Motor neuron (in vitro differentiated cells): Measurements from ENCODE around the gene PTOV1. TPM values are rescaled to one million over a fixed set of nuclear protein-coding genes. Genes with fewer than 3 reads are reported as not detected.

Experiments used
- ATAC-seq, 8 experiments: fragments of 200-7000 bp; cut with Tn5 transposase; replicated peaks in 6 of 8; 2 replicates each; pipeline ENCODE4 v1.8.0; 2021; ENCODE audit warnings: mild to moderate bottlenecking in 8 of 8, moderate library complexity in 8 of 8
- H3K27ac ChIP-seq, 2 donors: fragments of 250-450 bp; sonication (Bioruptor Pico); 2 replicates each; pipeline ENCODE4 v1.9.0; 2021; ENCODE audit warnings: antibody characterized with exemption in 2 of 2, mild to moderate bottlenecking in 2 of 2, moderate library complexity in 1 of 2
- H3K4me1 ChIP-seq, 2 donors: fragments of 250-450 bp; sonication (Bioruptor Pico); replicated peaks in 1 of 2; 2 replicates each; pipeline ENCODE4 v1.6.1; 2021; ENCODE audit warnings: antibody characterized with exemption in 2 of 2, mild to moderate bottlenecking in 2 of 2, moderate library complexity in 1 of 2
- H3K4me3 ChIP-seq, 5 donors: fragments of 250-450 bp; sonication (Bioruptor Pico); 2 replicates each; pipeline ENCODE4 v1.9.0; 2021; ENCODE audit warnings: antibody characterized with exemption in 5 of 5, mild to moderate bottlenecking in 5 of 5, moderate library complexity in 4 of 5
- WGBS, 10 experiments: fragments of 450-650 bp; shearing (Covaris generic); methylation state at CpG; one replicate each; pipeline ENCODE4 v1.0.0; 2022; 5-methylcytosine and 5-hydroxymethylcytosine counted together
- in situ Hi-C, 9 experiments: fragments of 400-800 bp; cut with MboI; loops; one replicate each; pipeline ENCODE4 v1.15.0; 2021; ENCODE audit warnings: low sequenced_read_pairs in 9 of 9, low pct_unique_long_range_greater_than_20kb in 2 of 9; ENCODE audit not compliant: unreplicated experiment in 9 of 9
- total RNA-seq, 8 experiments: library from RNA; unstranded; fragments of 300-600 nt; gene quantifications; 2 replicates each; pipeline versions ENCODE4 v1.2.3 to v1.2.4, GENCODE V29; 2022

PTOV1 gene
- total RNA-seq, 8 experiments from 2014 or later = 60.1 to 215 (median 135) TPM

DNA sequence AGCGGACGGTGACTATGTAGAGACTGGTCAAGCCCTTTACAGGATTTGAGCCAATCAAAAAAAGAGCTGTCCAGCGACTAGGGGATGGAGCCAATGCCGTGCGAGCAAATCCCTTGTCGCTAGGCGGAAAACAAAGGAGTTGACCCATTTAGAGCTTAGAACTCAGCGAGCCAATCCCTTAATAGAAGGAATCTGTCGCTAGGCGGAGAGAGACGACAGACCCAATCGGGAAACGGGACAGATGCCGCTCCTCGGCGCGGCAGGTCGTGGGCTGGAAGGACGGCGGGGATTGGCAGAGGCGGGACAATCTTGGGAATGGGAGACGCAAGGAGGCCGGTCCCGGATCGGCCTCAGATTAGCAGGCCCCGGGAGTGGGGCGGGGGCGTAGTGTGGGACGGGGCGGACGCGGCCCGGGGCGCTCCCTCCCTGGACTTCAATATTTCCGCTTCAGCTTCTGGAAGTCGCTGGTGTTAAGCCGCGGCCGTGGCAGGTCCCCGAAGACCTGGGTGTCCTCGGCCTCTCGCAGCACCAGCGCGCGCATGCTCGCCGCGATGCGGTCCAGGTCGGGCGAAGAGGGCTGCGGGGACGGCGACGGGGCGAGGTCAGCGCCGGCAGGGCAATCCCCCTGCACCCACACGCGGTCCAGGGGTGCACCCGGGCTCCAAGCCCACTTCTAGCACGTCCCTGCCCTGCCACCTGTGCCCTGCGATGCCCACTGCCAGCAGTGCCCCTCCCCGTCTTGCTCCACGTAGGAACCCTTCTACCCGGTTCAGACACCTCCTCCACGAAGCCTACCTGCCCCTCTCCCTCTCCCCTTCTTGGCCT is 18.7 kb downstream of the PTOV1 start:
- peak overlapping the region; percentile 87 to 90 for H3K27ac ChIP-seq
- WGBS, 10 experiments = 0 to 5% (median 0%) methylated on average over 3 to 16 of the region's 67 CpGs; no CpG with 5 or more reads in 1 of the 10 experiments
- in situ Hi-C loops = no loop called here
- peak; percentile 65 to 85 (median 82) for ATAC-seq
- H3K4me1 ChIP-seq = peaks cover 15 to 18% of the 10 kb centered on the region in 2 donors
- H3K4me3 ChIP-seq = peak overlapping the region; percentile 34 to 54 (median 47)

DNA sequence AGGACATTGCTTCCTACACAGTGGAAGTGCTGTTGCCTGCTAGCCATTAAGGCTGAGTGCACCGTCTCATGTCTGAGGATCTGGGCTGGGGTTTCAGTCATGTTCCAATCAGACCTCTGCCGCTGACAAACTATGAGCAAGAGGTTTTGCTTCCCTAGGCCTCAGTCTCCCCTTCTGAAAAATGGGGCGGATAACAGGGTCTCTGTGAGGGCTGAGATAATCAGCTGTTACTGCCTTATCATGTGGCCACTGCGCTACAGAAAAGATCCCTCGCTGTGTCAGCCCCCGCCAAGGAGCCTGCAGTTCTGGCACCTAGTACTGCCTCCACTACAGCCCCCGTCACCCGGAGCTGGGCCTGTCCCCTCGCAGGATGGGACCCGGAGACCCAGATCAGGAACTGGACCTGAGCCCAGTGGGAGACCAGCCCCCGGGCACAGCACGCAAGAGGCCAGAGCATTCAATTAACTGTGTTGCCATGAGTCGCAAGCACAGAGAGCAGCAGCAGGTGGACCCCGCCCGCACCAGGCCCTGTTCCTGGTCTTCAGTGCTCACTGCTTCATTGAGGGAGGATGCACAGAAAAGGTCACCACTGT is 19.4 kb downstream of the PTOV1 start:
- Histone ChIP-seq H3K27ac (peak overlapping the region; percentile 87 to 90), H3K4me1 (peaks cover 17 to 18% of the 10 kb centered on the region in 2 donors), H3K4me3 (peak overlapping the region; percentile 34 to 54 (median 47))
- ATAC-seq = no peak
- 50 to 90% (median 67%) methylated on average over 1 to 9 of the region's 15 CpGs; no CpG with 5 or more reads in 2 of the 10 experiments for WGBS, 10 experiments
- in situ Hi-C loops = no loop called here

DNA sequence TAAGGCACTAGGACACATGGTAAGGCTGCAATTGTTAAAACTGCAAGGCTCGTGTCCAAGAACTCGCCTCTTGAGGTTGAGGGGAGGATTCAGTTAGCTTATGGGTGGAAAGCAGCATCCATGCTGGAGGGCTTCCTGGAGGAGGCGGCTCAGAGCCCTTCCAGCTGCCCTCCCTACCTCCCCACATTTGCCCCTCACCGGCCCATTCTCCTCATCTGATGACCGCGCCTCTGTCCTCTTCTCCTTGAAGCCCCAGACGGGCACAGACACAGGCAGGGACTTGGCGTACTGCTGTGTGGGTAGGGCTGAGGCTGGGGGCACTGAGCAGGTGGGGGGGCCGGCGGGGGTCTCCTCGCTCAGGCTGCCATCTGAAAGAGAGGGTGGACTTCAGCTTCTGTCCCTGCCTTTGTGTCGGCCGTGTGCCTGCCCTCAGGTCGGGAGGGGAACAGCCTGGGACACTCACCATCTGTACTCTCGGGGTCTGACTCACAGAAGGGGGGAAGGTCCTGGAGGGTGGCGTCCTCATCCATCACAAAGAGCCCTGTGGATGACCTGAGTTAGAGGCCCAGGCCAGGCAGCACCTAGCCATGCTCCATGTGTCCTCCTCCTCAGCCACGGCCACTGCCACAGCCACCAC is 20.5 kb downstream of the PTOV1 start:
- ATAC-seq = no peak
- H3K4me1 ChIP-seq = peaks cover 9 to 12% of the 10 kb centered on the region in 2 donors
- H3K4me3 ChIP-seq = no peak overlapping the region
- H3K27ac ChIP-seq = no peak overlapping the region
- 65 to 100% (median 85%) methylated on average over 2 to 5 of the region's 17 CpGs; no CpG with 5 or more reads in 7 of the 10 experiments for WGBS, 10 experiments
- in situ Hi-C loops = no loop called here

DNA sequence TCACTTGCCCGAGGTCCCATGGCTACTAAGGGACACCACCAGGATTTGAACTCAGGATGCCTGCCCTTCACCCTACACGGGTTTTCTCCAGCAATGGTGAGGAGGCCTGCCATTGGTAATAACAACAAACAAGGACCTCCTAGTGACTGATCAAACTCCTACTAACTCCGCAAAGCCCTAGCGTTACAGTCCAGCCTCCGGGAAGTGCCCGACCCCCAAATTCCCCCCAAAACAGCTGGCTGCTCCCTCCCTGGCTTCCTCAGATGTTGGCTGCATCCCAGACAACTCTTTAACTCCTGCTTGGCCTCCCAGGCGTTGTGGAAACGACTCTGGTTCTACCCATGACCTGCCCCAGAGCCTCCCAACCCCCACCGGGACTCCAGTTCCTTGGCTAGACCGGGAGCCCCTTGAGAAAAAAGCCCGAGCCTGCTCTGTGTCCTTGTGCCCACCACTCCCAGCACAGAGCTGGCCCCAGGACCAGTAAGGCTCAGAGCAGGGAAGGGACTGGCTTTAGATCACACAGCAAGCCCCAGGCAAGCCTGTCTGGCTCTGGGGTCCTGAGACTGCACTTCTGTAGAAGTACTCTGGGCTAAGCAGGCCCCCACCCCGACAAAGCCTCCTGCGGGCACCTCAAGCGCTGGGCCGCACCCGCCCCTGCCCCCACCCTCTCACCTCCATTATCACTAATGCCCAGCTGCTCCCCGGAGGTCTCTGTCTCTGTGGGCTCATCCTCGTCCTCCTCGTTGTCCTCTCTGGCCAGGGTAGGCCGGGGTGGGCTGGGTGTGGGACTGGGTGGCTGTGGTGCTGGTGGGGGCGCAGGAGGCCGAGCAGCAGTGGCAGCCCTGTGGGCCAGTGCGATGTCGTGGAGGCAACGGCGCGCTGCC is 21.5 kb downstream of the PTOV1 start:
- Histone ChIP-seq H3K4me3 (no peak overlapping the region), H3K27ac (no peak overlapping the region), H3K4me1 (peaks cover 9 to 12% of the 10 kb centered on the region in 2 donors)
- 40 to 81% (median 59%) methylated on average over 1 to 8 of the region's 27 CpGs; no CpG with 5 or more reads in 4 of the 10 experiments for WGBS, 10 experiments
- no peak for ATAC-seq
- in situ Hi-C loops = no loop called here

DNA sequence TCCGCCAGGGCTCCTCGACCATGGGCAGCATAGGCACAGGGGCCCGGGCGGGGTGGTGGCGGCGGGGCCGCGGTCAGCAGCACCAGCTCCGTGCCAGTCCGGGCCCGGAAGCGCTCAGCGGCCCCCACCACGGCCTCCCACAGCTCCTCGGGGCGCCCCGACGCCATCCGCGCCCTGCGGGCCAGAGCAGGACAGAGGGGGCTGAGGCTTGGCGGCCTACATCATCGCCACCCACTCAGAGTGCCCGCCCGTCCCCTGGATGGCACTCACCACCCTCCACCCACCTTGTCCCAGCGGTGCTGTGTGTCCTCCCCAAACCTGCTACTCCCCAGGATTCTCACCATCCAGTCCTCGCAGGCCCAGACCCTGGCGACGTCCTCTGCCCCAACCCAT is 22.2 kb downstream of the PTOV1 start:
- no peak overlapping the region for H3K4me3 ChIP-seq
- ATAC-seq = no peak
- peaks cover 9 to 12% of the 10 kb centered on the region in 2 donors for H3K4me1 ChIP-seq
- 100% methylated on average over 2 of the region's 29 CpGs; no CpG with 5 or more reads in 9 of the 10 experiments for WGBS, 10 experiments
- in situ Hi-C loops = no loop called here
- no peak overlapping the region for H3K27ac ChIP-seq

DNA sequence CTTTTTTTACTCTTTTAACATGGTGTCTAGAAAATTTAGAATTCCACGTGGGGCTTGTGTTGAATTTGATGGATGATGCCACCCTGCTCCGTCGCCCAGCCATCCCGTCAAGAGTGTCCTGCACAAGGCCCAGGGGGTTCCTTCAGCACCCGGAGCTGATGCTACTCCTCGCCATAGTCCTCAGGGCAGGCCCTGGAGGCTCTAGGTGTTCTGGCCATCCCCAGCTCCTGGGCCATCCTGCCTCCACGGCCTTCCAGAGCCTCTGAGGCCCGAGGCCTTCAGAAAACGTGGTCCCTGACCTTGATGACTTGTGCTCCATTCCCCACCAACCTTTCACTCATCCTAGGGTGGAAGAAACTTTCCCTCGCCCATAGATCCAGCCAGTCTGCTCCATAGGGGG is 22.9 kb downstream of the PTOV1 start:
- no peak overlapping the region for H3K27ac ChIP-seq
- peaks cover 10 to 14% of the 10 kb centered on the region in 2 donors for H3K4me1 ChIP-seq
- no peak overlapping the region for H3K4me3 ChIP-seq
- in situ Hi-C loops = no loop called here
- no peak for ATAC-seq
- WGBS, 10 experiments = 87 to 100% (median 95%) methylated on average over 1 to 9 of the region's 10 CpGs; no CpG with 5 or more reads in 2 of the 10 experiments

DNA sequence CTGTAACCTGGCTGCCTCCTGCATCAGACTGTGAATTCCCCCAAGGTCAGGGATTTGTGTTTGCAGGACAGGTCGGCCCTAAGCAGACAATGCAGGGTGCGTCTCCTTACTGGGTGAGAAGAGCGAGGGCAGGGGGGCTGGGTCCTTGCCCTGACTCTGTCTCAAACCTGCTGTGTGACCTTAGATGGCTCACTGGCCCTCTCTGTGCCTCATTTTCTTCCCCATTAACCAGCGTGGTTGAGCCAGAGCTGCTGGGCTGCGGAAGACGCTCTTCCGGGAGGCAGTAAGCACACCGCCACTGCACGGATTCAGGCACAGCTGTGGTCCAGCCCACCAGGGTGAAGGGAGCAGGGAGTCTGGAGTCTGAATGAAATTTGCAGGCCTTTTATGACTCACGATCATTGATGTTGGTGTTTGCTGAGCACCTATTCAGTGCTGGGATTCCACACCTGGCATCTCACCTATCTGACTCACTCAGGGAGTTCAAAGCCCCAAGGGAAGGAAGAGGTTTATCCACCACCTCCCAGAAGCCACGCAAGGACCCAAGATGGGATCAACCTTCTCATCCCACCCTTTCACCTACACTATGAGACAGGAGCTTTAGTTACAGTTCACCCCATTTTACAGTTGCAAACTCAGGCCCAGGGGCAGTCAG is 23.7 kb downstream of the PTOV1 start:
- no peak for ATAC-seq
- Histone ChIP-seq H3K4me1 (peaks cover 8 to 14% of the 10 kb centered on the region in 2 donors), H3K27ac (no peak overlapping the region), H3K4me3 (no peak overlapping the region)
- in situ Hi-C loops = no loop called here
- 88 to 100% (median 91%) methylated on average over 1 to 7 of the region's 11 CpGs; no CpG with 5 or more reads in 6 of the 10 experiments for WGBS, 10 experiments

DNA sequence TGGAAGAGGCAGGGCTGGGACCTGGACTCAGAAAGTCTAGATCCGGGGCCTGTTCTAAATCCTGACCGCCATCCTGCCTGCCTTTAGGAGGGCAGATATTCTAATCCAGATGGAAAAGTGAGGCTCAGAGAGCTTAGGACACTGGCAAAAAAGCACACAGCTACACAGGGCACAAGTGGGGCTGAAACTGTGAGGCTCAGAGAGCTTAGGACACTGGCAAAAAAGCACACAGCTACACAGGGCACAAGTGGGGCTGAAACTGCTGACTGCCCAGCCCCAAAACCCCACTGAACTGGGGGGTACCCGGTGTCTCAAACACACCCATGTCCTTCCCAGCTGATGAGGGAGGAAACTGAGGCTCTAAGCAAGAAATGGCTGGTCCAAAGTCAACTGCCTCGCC is 24.2 kb downstream of the PTOV1 start:
- Histone ChIP-seq H3K27ac (peak overlapping the region in 1 of 2 donors; percentile 99), H3K4me3 (peak overlapping the region; percentile 90 to 99 (median 96)), H3K4me1 (peaks cover 6 to 13% of the 10 kb centered on the region in 2 donors)
- in situ Hi-C loops = no loop called here
- ATAC-seq = no peak
- WGBS, 10 experiments = 74 to 100% (median 100%) methylated on average over 1 to 2 of the region's 4 CpGs; no CpG with 5 or more reads in 7 of the 10 experiments

DNA sequence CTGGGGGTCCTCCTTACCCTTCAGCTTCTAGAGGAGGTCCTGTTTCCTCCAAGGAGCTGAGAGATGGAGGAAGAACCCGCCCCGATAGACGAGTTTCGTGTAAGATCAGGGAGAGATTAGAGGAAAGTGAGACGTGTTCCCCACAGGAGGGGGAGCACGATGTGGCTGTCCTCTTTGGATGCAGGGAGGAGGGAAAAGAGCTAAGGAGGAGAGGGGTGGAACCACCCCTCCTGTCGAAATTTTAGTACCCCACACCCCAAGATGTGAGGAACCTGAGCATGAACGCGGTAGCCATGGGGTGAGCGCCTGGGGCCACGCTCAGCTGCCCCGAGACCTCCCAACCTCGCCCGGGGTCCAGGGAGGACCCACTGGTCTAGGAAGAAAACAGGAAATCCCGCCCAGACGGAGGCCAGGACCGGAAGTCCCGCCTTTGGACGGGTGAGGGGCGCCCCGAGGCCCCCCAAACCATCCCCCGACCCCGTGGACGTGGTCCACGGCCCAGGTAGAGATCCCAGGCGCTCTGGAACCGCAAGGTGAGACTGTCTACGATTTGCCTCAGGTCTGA is 25.0 kb downstream of the PTOV1 start:
- Histone ChIP-seq H3K4me1 (peaks cover 4 to 9% of the 10 kb centered on the region in 2 donors), H3K27ac (peak overlapping the region; percentile 99), H3K4me3 (peak overlapping the region; percentile 90 to 99 (median 96))
- 0% methylated on average over 2 to 6 of the region's 28 CpGs; no CpG with 5 or more reads in 6 of the 10 experiments for WGBS, 10 experiments
- peak; percentile 4 to 34 (median 26) for ATAC-seq
- in situ Hi-C loops = no loop called here

DNA sequence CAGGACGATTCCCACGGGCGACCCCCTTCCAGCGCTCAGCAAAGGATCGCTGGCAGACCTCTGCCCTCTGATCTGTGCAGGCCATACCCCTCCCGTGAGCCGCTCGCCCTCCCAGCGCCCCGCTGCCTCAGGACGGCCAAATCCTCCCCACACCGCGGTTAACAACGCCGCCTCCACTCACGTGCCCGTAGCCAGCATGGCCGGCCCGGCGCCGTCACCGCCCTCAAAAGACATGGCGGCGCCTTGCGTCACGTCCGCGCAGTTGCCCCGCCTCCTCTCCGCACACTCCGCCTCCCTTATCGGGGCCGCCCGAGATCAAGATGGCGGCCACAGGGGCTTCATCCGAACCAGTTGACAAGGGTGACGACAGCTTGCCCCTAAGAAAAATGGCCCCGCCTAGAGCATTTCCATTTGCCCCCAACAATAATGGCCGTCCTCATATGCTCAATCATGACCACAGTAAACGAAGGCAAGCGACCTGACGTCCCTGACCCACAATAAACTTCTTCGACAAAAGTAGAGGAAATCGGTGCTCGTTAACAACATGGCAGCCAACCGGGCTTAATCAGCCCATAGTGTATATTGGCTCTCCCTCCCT is 25.6 kb downstream of the PTOV1 start:
- peak overlapping the region; percentile 90 to 99 (median 96) for H3K4me3 ChIP-seq
- H3K4me1 ChIP-seq = peaks cover 4 to 9% of the 10 kb centered on the region in 2 donors
- 0% methylated on average over 2 to 18 of the region's 46 CpGs; no CpG with 5 or more reads in 4 of the 10 experiments for WGBS, 10 experiments
- peak overlapping the region; percentile 99 for H3K27ac ChIP-seq
- in situ Hi-C loops = no loop called here
- peak; percentile 35 to 56 (median 51) for ATAC-seq

DNA sequence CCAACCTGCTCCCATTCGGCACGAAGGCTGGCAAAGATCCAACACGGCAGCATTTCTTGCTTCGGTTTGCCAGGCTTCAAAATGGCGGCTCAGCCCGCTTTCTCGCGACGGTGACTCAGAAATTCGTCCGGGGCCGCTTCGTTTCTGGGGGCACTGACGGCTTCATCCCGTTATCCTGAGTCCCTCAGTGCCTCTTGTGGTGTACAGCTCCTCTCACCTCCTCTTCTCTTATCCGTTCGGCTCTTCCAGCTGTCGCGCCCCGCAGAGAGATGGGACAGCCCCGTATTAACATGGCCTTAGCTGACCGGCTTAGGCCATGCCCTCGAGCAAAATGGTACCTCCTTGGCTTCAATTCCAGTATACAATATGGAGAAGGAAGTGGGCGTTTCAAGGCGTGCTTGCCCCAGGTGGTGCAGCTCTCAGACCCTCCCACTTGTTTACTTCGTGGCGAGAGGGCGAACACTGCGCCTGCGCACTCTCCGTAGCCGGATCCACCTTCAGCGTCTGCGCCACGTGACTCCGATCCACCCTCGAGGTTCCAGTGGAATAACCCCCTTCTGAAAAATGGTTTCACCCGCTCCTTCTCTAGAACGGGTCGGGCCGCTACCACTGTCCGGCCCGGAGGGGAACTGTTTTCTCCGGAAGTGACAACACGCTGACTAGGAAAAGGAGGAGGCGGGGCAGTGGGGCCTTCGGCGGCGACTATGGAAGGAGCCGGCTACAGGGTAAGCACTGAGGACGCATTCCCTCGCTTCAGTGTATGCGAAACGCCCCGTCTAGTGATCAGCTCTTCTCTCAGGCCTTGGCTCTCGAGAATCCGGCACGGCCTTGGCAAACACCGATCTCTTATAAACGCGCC is 26.3 kb downstream of the PTOV1 start, which contains the start of the genes AKT1S1 and TBC1D17:
Gene AKT1S1 (minus strand): TSS at position 336 of the 859 bp plus-strand sequence. CDS start 4,060 bp downstream, outside the sequence.
Gene TBC1D17 (plus strand): TSS at position 683 of the 859 bp plus-strand sequence. CDS start 22 bp downstream, at position 705.
- Histone ChIP-seq H3K4me1 (peaks cover 4 to 9% of the 10 kb centered on the region in 2 donors), H3K27ac (peak within 1 kb of the TSS; percentile 99), H3K4me3 (peak within 1 kb of the TSS; percentile 90 to 99 (median 96))
- WGBS, 10 experiments = 0 to 5% (median 1%) methylated on average over 3 to 29 of the region's 61 CpGs; no CpG with 5 or more reads in 2 of the 10 experiments
- in situ Hi-C loops = no loop called here
- ATAC-seq = peak; percentile 53 to 71 (median 66)
